GM13976 (cell line): ENCODE data around the gene SHOX.
"Not testable (repeated sequence)": the region's sequence is repeated elsewhere in the genome, so short reads cannot be mapped to it uniquely, and the experiment has no call there.

ENCODE experiments used
- DNase-seq: peaks from one replicate; pipeline ENCODE4 v3.0.0; 2012; ENCODE audit warnings: low spot score
- in situ Hi-C: fragments of 300-500 bp; cut with MboI; formaldehyde crosslinking; loops from one replicate; pipeline ENCODE4 v1.12.0; 2022; ENCODE audit warnings: low sequenced_read_pairs, mixed read lengths, inconsistent platforms; ENCODE audit not compliant: unreplicated experiment
- TF ChIP-seq, protein P1 (sequence below): IDR thresholded peaks from 2 replicates; pipeline ENCODE4 v1.5.1; 2012; ENCODE audit warnings: borderline replicate concordance, mild to moderate bottlenecking; ENCODE audit not compliant: insufficient read depth; ENCODE audit errors: extremely low read depth, missing control alignments, control extremely low read depth

Gene SHOX

DNA sequence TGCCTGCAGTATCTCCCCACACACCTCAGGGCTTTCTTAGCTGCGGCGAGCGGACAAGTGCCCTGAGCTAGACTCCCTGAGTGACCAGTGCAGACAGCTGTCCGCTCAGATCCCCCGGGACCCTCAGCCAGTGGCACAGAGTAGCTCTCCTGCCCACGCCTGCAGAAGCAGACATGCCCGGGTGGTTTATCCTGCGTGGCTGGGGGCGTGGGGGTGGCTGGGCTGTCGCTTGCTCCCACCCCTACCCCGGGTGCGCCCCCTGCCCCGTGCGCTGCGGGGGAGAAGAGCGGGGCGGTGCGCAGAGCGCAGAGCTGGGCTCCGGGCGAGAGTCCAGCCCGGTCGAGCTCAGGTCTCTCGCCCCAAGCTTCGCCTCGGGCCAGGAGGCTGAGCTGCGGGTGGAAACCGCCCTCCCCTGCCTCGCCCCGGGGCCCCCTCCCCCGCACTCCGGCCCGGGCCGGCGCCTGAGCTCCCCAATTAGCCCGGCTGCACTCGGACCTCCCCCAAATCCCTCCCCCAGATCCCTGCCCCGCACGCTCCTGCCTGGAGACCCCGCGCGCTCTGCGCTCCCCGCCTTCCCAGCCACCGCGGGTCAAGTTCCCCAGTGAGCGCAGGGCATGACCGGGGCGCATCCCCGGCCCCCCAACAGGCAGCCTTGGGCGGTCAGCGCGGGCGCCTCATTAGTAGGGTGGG lies 11.7 kb upstream of the SHOX start:
- DNase-seq, result no peak
- TF ChIP-seq, protein P1, sequence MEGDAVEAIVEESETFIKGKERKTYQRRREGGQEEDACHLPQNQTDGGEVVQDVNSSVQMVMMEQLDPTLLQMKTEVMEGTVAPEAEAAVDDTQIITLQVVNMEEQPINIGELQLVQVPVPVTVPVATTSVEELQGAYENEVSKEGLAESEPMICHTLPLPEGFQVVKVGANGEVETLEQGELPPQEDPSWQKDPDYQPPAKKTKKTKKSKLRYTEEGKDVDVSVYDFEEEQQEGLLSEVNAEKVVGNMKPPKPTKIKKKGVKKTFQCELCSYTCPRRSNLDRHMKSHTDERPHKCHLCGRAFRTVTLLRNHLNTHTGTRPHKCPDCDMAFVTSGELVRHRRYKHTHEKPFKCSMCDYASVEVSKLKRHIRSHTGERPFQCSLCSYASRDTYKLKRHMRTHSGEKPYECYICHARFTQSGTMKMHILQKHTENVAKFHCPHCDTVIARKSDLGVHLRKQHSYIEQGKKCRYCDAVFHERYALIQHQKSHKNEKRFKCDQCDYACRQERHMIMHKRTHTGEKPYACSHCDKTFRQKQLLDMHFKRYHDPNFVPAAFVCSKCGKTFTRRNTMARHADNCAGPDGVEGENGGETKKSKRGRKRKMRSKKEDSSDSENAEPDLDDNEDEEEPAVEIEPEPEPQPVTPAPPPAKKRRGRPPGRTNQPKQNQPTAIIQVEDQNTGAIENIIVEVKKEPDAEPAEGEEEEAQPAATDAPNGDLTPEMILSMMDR, result no peak
- in situ Hi-C loops, result no loop called here

- DNase-seq, result no peak
- TF ChIP-seq, protein P1, result no peak
- in situ Hi-C loops, result no loop called here
These were observed 11.2 kb upstream of the SHOX start for GRCh38 chrX:619451-619811.

DNA sequence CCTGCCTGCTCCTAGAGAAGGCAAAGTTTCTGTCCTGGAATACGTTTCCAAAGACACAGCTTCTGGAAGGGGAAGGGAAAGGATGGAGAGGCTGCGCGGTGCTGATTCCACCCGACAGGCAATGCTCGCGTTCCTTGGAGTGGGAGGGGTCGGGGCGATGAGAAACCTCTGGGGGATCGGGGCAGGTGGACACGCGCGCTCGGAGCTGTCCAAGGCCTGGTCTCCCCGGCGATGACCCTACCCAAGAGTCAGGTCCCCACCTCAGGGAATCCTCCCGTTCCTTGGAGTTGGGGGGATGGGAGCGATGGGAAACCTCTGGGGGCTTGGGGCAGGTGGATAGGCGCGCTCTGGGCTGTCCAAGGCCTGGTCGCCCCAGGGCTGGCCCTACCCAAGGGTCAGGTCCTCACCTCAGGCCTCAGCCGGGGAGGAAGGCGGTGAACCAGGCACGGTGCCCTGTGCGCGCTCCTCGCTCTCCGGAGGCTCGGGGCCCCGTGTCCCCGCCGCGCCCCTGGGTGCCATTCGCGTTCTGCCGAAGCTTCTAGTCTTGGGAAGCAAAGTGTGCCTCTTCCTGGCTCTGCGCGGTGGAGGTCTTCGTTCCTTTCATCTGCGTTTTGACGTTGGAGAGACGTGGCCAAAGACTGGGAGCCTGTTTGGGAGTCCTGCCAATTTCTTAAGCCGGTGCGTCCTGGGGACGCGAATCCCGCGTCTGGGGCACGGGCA lies 10.6 kb upstream of the SHOX start:
- TF ChIP-seq, protein P1, result no peak
- no peak for DNase-seq
- in situ Hi-C loops, result no loop called here

DNA sequence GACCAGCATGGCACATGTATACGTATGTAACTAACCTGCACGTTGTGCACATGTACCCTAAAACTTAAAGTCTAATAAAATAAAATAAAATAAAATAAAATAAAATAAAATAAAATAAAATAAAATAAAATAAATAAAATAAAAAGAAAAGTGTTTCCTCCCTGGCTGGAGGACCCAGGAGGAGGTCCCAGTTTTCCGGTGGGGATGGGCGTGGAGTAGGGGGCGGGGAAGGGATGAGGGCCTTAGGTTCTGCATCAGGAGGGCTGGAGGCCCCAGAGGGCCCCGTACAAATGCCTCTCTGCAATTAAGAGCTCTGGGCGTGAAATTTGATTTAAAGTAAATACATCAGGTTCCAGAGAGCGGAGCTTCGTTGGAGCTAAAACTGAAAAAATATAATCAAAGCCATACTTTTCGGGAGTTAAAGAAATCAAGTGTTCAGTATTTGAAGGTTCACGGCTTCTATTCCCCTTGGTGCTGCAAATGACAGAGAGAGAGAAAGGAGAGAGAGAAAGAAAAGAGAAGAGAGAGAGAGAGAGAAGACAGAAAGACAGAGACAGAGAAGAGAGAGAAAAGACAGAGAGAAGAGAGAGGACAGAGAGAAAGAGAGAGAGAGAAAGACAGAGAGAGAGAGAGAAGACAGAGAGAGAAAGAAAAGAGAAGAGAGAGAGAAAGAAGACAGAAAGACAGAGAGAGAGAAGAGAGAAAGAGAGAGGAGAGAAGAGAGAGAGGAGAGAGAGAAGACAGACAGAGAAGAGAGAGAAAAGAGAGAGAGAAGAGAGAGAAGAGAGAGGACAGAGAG lies 8.7 kb upstream of the SHOX start:
- no peak for DNase-seq
- in situ Hi-C loops, result no loop called here
- TF ChIP-seq, protein P1, result no peak

DNA sequence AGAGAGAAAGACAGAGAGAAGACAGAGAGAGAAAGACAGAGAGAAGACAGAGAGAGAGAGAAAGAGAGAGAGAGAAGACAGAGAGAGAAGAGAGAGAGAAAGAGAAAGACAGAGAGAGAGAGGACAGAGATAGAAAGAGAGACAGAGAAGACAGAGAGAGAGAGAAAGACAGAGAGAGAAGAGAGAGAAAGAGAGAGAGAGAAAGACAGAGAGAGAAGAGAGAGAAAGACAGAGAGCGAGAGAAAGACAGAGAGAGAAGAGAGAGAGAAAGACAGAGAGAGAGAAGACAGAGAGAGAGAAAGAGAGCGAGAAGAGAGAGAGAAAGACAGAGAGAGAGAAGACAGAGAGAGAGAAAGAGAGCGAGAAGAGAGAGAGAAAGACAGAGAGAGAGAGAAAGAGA lies 7.8 kb upstream of the SHOX start:
- DNase-seq, in situ Hi-C loops: not testable (repeated sequence)

DNA sequence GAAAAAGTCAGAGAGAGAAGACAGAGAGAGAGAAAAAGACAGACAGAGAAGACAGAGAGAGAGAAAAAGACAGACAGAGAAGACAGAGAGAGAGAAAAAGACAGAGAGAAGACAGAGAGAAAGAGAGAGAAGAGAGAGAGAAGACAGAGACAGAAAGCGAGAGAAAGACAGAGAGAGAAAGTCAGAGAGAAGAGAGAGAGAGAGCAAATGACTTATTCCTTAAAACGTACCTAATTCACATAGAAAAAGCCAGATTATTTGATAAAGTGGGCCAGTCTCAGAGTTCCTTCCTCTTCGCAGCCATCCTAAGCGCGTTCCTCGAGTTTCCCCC lies 7.4 kb upstream of the SHOX start:
- TF ChIP-seq, protein P1, result no peak
- no peak for DNase-seq
- in situ Hi-C loops, result no loop called here
